Cardiac muscle cell (in vitro differentiated cells and primary cell): ENCODE measurements around the gene BAHCC1. TPM values are rescaled to one million over a fixed set of nuclear protein-coding genes. Genes with fewer than 3 reads are reported as not detected.

Source experiments
- DNase-seq, 2 donors: peaks; one replicate each; pipeline versions ENCODE4 v3.0.0 to v3.0.0-alpha.2; 2010 to 2017; ENCODE audit warnings: low read depth in 1 of 2, low spot score in 1 of 2
- H3K27ac ChIP-seq: fragments of 200-600 bp; sonication (generic); 2 replicates; pipeline ENCODE4 v1.5.1; 2016
- H3K27me3 ChIP-seq: fragments of 200-600 bp; sonication (generic); 2 replicates; pipeline ENCODE4 v1.6.0; 2016; ENCODE audit warnings: control low read depth
- H3K36me3 ChIP-seq: fragments of 200-600 bp; sonication (generic); 2 replicates; pipeline ENCODE4 v1.5.1; 2016; ENCODE audit warnings: control low read depth
- H3K4me1 ChIP-seq: fragments of 200-600 bp; sonication (generic); 2 replicates; pipeline ENCODE4 v1.8.1; 2017; ENCODE audit warnings: low read depth, mild to moderate bottlenecking, mixed run types
- H3K4me3 ChIP-seq: fragments of 200-600 bp; sonication (generic); 2 replicates; pipeline ENCODE4 v1.5.1; 2016; ENCODE audit warnings: mild to moderate bottlenecking
- H3K9me3 ChIP-seq: fragments of 200-600 bp; sonication (generic); 2 replicates; pipeline ENCODE4 v1.5.1; 2017; ENCODE audit warnings: low read depth, mild to moderate bottlenecking, control low read depth
- polyA plus RNA-seq: library from polyadenylated mRNA; unstranded; fragments of >200 nt; fragmentation: Nextera tagmentation; extraction: Ambion mirVana; gene quantifications from 2 replicates; pipeline ENCODE4 v1.2.1, GENCODE V29; 2016
- total RNA-seq: library from RNA; depleted of rRNA; stranded (reverse); fragments of >200 nt; gene quantifications from 2 replicates; pipeline ENCODE4 v1.2.3, GENCODE V29; 2016
- TF ChIP-seq, protein P1 (sequence below): IDR thresholded peaks from 2 replicates; pipeline ENCODE4 v1.5.1; 2012; ENCODE audit warnings: low read depth, mild to moderate bottlenecking, low read length

The BAHCC1 gene
- total and polyA plus RNA-seq, 2 experiments from 2014 or later, result 20.3 to 47.3 TPM

DNA sequence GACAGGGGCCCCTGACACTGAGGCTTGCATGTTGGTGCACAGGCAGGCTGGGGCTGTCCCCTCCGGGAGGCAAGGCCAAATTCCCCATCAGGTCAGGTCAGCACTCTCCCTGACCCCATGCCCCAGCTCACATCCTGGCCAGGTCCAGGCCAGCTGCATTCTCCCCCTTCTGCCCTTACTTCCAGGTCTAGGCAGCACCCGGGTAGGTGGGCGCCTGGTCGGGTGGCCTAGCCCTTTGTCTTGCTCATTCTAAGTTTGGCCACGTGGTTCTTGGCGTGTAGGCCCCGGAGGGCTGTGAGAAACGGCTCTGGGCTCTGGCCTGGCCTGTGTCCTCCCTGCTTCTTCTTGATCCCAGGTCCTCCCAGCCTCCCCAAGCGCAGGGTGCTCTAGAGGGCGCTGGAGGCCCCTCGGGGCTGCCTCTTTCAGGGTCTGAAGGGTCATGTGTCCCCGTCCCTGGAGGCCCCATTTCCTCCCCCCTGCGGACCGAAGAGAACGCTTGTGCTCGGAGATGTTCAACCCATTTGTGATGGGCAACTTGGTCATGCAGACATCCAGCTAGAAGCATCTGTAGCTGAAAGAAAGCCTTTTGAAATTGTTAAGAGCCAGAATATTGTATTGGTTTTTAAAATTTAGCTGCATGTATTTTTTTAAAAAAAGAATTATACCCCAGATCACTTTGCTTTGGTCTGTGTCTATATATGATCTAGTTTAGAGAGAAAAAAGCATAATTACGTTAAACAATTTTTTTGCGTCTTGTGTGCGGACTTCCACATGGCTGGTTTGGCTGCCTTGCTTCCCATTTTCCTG, 6.7 kb downstream of the BAHCC1 start:
- DNase-seq, result peak; percentile 64 to 65
- peak overlapping the region; percentile 43 for H3K4me3 ChIP-seq
- H3K4me1 ChIP-seq, result peaks cover 62% of the 10 kb centered on the region
- H3K27ac ChIP-seq, result peak overlapping the region; percentile 90
- H3K27me3 ChIP-seq, result no peaks in the 10 kb centered on the region
- H3K9me3 ChIP-seq, result no peaks in the 10 kb centered on the region
- no peaks in the 10 kb centered on the region for H3K36me3 ChIP-seq
- TF ChIP-seq, protein P1, sequence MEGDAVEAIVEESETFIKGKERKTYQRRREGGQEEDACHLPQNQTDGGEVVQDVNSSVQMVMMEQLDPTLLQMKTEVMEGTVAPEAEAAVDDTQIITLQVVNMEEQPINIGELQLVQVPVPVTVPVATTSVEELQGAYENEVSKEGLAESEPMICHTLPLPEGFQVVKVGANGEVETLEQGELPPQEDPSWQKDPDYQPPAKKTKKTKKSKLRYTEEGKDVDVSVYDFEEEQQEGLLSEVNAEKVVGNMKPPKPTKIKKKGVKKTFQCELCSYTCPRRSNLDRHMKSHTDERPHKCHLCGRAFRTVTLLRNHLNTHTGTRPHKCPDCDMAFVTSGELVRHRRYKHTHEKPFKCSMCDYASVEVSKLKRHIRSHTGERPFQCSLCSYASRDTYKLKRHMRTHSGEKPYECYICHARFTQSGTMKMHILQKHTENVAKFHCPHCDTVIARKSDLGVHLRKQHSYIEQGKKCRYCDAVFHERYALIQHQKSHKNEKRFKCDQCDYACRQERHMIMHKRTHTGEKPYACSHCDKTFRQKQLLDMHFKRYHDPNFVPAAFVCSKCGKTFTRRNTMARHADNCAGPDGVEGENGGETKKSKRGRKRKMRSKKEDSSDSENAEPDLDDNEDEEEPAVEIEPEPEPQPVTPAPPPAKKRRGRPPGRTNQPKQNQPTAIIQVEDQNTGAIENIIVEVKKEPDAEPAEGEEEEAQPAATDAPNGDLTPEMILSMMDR, result peak; percentile 50

DNA sequence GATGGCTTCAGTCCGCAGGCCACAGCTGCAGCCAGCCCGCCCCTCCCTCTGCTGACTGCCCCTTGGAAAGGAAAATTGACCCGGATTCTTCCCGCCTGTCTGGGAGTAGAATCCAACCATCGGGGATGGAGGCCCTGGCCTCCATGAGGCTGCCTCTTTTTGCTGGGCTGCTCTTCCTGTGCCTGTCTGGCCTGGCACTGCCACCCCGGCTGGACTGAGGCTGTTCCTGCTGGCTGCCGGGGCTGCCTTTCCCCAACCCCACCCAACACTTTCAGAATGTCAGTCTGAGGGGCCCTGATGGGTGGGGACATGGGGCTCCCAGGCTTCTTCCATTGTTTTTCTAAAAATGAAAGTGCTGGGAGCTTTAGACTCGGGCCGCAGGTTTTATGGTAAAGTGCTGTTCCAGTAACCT, 7.3 kb downstream of the BAHCC1 start:
- no peaks in the 10 kb centered on the region for H3K9me3 ChIP-seq
- peaks cover 62% of the 10 kb centered on the region for H3K4me1 ChIP-seq
- H3K36me3 ChIP-seq, result no peaks in the 10 kb centered on the region
- DNase-seq, result no peak
- H3K4me3 ChIP-seq, result no peak overlapping the region
- no peaks in the 10 kb centered on the region for H3K27me3 ChIP-seq
- TF ChIP-seq, protein P1, result no peak
- peak overlapping the region; percentile 90 for H3K27ac ChIP-seq

DNA sequence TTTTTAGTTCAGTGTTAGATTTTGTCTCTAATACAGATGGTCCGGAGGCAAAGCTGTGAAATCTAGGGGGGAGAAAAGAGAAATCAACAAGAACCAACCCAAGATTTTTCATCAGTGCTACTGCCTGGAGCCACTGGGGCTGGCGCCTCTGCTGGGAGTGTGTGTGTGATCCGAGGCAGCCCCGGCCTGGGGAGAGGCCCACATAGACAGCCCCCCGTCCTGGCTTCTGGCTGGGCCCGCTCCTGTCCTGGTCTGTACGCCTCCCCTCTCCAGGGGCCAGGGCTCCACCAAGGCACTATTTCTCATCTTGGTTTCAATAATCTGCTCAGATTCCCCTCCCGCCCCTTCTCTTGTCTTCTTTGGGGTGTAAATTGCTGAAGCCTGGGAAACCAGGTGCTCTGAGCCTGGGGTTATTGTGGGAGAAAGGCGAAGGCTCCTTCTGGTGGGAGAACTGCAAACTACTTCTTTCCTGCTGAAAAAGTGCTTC, 7.8 kb downstream of the BAHCC1 start:
- H3K9me3 ChIP-seq, result no peaks in the 10 kb centered on the region
- TF ChIP-seq, protein P1, result peak; percentile 23
- H3K27ac ChIP-seq, result peak overlapping the region; percentile 90
- no peaks in the 10 kb centered on the region for H3K36me3 ChIP-seq
- no peak overlapping the region for H3K4me3 ChIP-seq
- peak in 1 of 2 donors; percentile 59 for DNase-seq
- H3K27me3 ChIP-seq, result no peaks in the 10 kb centered on the region
- peaks cover 57% of the 10 kb centered on the region for H3K4me1 ChIP-seq

DNA sequence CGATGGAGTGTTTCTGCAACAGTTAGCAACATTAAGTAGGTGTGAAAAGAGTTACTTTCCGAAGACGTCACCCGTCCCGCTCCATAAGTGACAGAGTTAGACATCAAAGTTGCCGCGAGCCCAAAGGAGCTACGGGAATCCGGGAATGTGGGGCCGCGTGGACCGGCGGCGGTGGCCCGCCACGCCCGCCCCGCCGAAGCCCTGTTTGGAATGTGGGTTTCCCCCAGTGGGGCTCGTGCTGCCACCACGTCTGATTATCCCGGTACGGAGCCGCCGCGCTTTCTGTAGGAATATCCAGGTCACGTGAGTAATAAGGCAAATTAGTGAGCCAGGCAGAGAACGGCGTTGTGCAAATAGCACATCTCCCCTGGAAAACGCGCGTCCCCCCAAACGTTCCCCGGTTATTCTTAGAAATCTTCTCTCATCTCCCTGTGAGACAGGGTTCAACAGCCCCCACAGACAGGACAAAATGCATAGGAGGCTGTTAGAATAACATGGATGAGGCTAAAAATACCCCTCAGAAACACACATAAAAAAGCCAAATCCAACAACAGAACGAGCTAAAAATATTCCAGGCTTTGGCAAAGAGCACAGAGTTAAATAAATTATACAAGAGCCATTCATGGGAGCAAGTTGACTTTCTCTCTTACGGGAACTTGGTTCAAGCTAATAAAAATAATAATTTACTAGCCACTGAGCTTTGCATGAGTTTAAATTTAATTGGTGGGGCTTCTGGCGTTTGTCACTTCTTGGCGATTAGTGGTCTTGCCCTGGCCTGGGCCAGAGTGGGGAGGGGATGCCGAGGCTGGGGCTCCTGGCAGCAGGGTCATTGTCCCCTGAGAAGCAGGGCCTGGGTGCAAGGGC, 8.6 kb downstream of the BAHCC1 start:
- no peaks in the 10 kb centered on the region for H3K9me3 ChIP-seq
- TF ChIP-seq, protein P1, result no peak
- peak in 1 of 2 donors; percentile 50 for DNase-seq
- H3K27me3 ChIP-seq, result no peaks in the 10 kb centered on the region
- H3K27ac ChIP-seq, result peak overlapping the region; percentile 90
- no peak overlapping the region for H3K4me3 ChIP-seq
- no peaks in the 10 kb centered on the region for H3K36me3 ChIP-seq
- peaks cover 58% of the 10 kb centered on the region for H3K4me1 ChIP-seq

DNA sequence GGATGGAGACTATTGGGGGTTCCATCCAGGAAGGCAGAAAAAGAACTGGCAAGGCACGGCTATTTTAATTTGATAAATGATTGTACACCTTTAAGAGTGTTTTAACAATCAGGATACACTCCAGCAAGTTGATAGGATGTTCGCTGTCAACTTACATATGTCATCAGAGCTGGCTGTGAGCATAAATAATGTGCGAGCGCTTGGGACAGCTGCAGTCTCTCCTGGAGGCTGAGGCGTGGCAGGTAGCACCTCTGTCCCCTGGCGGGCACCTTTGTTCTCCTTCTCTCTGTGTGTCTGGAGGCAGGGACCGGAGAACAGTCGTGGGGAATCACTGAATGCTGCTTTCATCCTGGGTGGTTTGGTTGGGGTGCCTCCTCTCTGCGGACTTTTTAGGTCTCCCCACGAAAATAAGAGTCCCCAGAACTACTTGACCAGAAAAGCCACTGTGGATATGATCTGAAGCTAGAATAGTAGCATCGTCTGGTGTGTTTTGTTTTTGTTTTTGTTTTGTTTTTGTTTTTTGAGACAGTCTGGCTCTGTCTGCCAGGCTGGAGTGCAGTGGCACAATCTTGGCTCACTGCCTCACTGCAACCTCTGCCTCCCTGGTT, 9.4 kb downstream of the BAHCC1 start:
- Histone ChIP-seq H3K36me3 (no peaks in the 10 kb centered on the region), H3K4me3 (no peak overlapping the region), H3K4me1 (peaks cover 66% of the 10 kb centered on the region), H3K27me3 (no peaks in the 10 kb centered on the region), H3K9me3 (no peaks in the 10 kb centered on the region), H3K27ac (peak overlapping the region; percentile 90)
- TF ChIP-seq, protein P1, result no peak
- DNase-seq, result peak in 1 of 2 donors; percentile 66
